PC-3 (cell line): ENCODE measurements around the gene DNAJB6. TPM values are rescaled to one million over a fixed set of nuclear protein-coding genes. Genes with fewer than 3 reads are reported as not detected.

ENCODE experiments used
- ATAC-seq: fragments of 200-7000 bp; cut with Tn5 transposase; 2 replicates; pipeline ENCODE4 v1.9.1; 2020; ENCODE audit warnings: mild to moderate bottlenecking, moderate library complexity
- BruUV-seq: library from RNA; stranded (reverse); fragments of 400-500 nt; replicated peaks from 2 replicates; lab custom pipeline; 2021; lab: Mats Ljungman, UMichigan
- CTCF ChIA-PET: fragments of 300-600 bp; sonication (Branson Sonifier 250); formaldehyde crosslinking; loops from one replicate; lab custom pipeline; 2022; ENCODE audit warnings: antibody characterized with exemption; lab: Charles Lee
- POLR2A ChIA-PET: fragments of 300-600 bp; sonication (Branson Sonifier 250); formaldehyde crosslinking; loops from one replicate; lab custom pipeline; 2022; ENCODE audit warnings: antibody characterized with exemption; ENCODE audit not compliant: unreplicated experiment; lab: Charles Lee
- DNase-seq: peaks from one replicate; pipeline ENCODE4 v3.0.0-alpha.2; 2015
- H2AFZ ChIP-seq: fragments of 300-600 bp; sonication (generic); 2 replicates; pipeline ENCODE4 v1.6.0; 2016; ENCODE audit warnings: antibody characterized with exemption, low read length
- H3F3A ChIP-seq: fragments of 300-600 bp; sonication (generic); one replicate; pipeline ENCODE4 v1.6.0; 2017; ENCODE audit warnings: antibody characterized with exemption, low read length, control low read depth, mild to moderate bottlenecking; ENCODE audit not compliant: unreplicated experiment
- H3K27ac ChIP-seq: fragments of 300-600 bp; sonication (generic); 2 replicates; pipeline ENCODE4 v1.5.1; 2016; ENCODE audit warnings: mild to moderate bottlenecking, low read length
- H3K27me3 ChIP-seq: fragments of 300-600 bp; sonication (generic); 2 replicates; pipeline ENCODE4 v1.6.1; 2016; ENCODE audit warnings: low read length, mixed read lengths
- H3K36me3 ChIP-seq: fragments of 300-600 bp; sonication (generic); 2 replicates; pipeline ENCODE4 v1.6.1; 2016; ENCODE audit warnings: low read depth, mixed run types, low read length, mixed read lengths
- H3K4me1 ChIP-seq: fragments of 300-600 bp; sonication (generic); 2 replicates; pipeline ENCODE4 v1.5.1; 2016; ENCODE audit warnings: low read length; ENCODE audit not compliant: insufficient read depth
- H3K4me2 ChIP-seq: fragments of 300-600 bp; sonication (generic); 2 replicates; pipeline ENCODE4 v1.6.0; 2016; ENCODE audit warnings: low read length
- H3K4me3 ChIP-seq: fragments of 300-600 bp; sonication (generic); 2 replicates; pipeline ENCODE4 v1.5.1; 2016; ENCODE audit warnings: mild to moderate bottlenecking, low read length, mixed read lengths
- H3K79me2 ChIP-seq: fragments of 300-600 bp; sonication (generic); 2 replicates; pipeline ENCODE4 v1.6.1; 2017; ENCODE audit warnings: low read length, mixed read lengths
- H3K9ac ChIP-seq: fragments of 300-600 bp; sonication (generic); 2 replicates; pipeline ENCODE4 v1.6.0; 2016; ENCODE audit warnings: mild to moderate bottlenecking, low read length
- H3K9me2 ChIP-seq: fragments of 300-600 bp; sonication (generic); replicated peaks from 2 replicates; pipeline ENCODE4 v1.6.1; 2016; ENCODE audit warnings: mixed run types, low read length, mixed read lengths
- H3K9me3 ChIP-seq: fragments of 300-600 bp; sonication (generic); 2 replicates; pipeline ENCODE4 v1.6.1; 2016; ENCODE audit warnings: low read length, mixed read lengths
- H4K20me1 ChIP-seq: fragments of 300-600 bp; sonication (generic); 2 replicates; pipeline ENCODE4 v1.6.1; 2016; ENCODE audit warnings: low read length, mixed read lengths
- CTCF ChIP-seq: fragments of 300-600 bp; sonication (generic); conservative IDR thresholded peaks from 2 replicates; pipeline ENCODE4 v1.5.1; 2017; ENCODE audit warnings: antibody characterized with exemption, low read depth, mild to moderate bottlenecking, low read length
- EZH2 ChIP-seq: fragments of 300-600 bp; sonication (generic); IDR thresholded peaks from one replicate; pipeline ENCODE4 v1.6.1; 2017; ENCODE audit warnings: antibody characterized with exemption, mild to moderate bottlenecking, low read length; ENCODE audit not compliant: unreplicated experiment
- EZH2phosphoT487 ChIP-seq: fragments of 300-600 bp; sonication (generic); IDR thresholded peaks from 2 replicates; pipeline ENCODE4 v1.6.1; 2018; ENCODE audit warnings: mild to moderate bottlenecking, antibody characterized with exemption, low read length, borderline replicate concordance
- intact Hi-C: fragments of 100-400 bp; cut with micrococcal nuclease; formaldehyde crosslinking; loops from 2 replicates; pipeline ENCODE4 v1.9.0; 2023
- total RNA-seq: library from RNA; depleted of rRNA; stranded (reverse); fragments of >200 nt; gene quantifications from 2 replicates; pipeline ENCODE4 v1.2.3, GENCODE V29; 2014

The DNAJB6 gene
- total RNA-seq, 1 experiment from 2014 or later: 151 TPM

DNA sequence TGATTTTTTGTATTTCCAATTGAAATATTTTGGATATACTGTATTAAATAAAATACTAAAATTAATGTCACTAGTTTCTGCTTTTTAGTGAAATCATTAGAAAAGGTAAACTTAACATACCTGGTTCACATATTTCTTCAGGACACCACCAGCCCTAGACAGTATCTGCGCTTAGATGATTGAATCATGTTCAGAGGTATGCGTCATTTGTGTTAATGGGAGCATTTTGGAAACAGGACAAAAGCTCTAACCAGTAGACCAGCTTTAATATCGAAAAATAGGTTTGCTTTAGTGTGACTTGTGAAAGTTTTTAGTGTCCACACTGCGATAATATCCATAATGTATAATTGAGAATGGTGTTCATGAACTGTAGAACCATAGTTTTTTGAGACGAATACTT is 47.1 kb downstream of the DNAJB6 start:
- Histone ChIP-seq H3K9me2 (no peaks in the 10 kb centered on the region), H3K27me3 (no peaks in the 10 kb centered on the region), H4K20me1 (peaks cover 27% of the 10 kb centered on the region), H3K4me2 (peak overlapping the region; percentile 43), H2AFZ (no peak overlapping the region), H3K27ac (peak overlapping the region; percentile 85), H3K9ac (peak overlapping the region; percentile 37; the same call in 1 of the 2 replicates), H3K4me3 (no peak overlapping the region), H3K4me1 (peaks cover 30% of the 10 kb centered on the region), H3K9me3 (no peaks in the 10 kb centered on the region), H3F3A (peaks cover 3% of the 10 kb centered on the region), H3K79me2 (peaks cover 55% of the 10 kb centered on the region), H3K36me3 (peaks cover 57% of the 10 kb centered on the region)
- POLR2A ChIA-PET: no interaction called here
- CTCF ChIA-PET: no interaction called here
- no peak for TF ChIP-seq EZH2phosphoT487
- TF ChIP-seq EZH2: no peak
- no peak for TF ChIP-seq CTCF
- intact Hi-C loops: loop anchor here (1.0 kb wide), 1 partner anchor 28 kb away; no protein-coding TSS in a partner anchor
- ATAC-seq (peak; percentile 65), DNase-seq (peak; percentile 59)
- no TSS peak for BruUV-seq

- Histone ChIP-seq H2AFZ (no peak overlapping the region), H3K4me3 (no peak overlapping the region), H3K27ac (peak overlapping the region; percentile 85), H3K27me3 (no peaks in the 10 kb centered on the region), H3K4me2 (peak overlapping the region; percentile 43), H4K20me1 (peaks cover 22% of the 10 kb centered on the region), H3K4me1 (peaks cover 30% of the 10 kb centered on the region), H3F3A (peaks cover 3% of the 10 kb centered on the region), H3K9me3 (no peaks in the 10 kb centered on the region), H3K36me3 (peaks cover 61% of the 10 kb centered on the region), H3K9ac (peak overlapping the region; percentile 37; the same call in 1 of the 2 replicates), H3K9me2 (no peaks in the 10 kb centered on the region), H3K79me2 (peaks cover 55% of the 10 kb centered on the region)
- TF ChIP-seq EZH2phosphoT487 (no peak), EZH2 (no peak), CTCF (no peak)
- ChIA-PET CTCF (no interaction called here), POLR2A (no interaction called here)
- DNase-seq (peak; percentile 74), ATAC-seq (peak; percentile 96)
- intact Hi-C loops: loop anchor here (1.0 kb wide), 1 partner anchor 28 kb away; no protein-coding TSS in a partner anchor
- BruUV-seq: no TSS peak
These were observed 47.5 kb downstream of the DNAJB6 start for GRCh38 chr7:157384301-157384700.

DNA sequence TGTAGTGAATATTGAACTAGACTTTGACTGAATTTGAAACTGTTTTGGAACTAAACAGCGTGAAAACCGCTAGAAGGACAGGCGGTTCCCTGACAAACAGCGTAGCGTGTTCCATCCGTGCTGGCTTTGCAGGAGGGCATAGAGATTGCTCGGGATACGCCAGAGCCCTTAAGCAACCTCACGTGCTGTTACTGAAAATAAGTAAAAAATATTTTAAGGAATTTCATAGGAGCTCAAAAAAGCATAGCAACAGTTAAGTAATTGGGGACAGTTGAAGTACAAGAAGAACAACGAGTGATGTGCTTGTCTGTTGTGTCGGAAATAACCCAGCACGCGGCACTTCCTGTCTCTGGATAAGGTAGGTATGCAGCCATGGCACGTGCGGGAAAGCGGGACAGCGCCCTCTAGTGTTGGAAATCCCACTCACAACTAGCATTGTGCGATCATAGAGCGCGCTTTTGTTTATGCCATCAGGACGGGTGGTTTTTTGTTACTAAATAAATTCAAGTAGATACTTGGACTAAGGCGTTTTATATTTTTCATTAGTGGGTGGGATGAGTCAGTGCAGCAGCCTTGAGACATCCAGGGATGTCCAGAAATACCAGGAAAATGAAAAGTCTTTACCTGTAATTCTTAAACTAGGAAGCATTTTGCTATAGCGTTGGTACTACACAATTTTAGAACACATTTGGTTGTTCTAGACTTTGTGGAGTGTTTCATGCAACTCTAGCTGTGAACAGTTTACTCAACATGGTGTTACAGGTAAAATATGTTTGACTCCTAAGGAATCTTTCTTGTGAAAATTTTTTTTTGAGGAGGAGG is 50.4 kb downstream of the DNAJB6 start:
- POLR2A ChIA-PET: no interaction called here
- H3K36me3 ChIP-seq: peaks cover 66% of the 10 kb centered on the region
- TF ChIP-seq EZH2phosphoT487: no peak
- TF ChIP-seq CTCF: peak; percentile 85
- TF ChIP-seq EZH2: no peak

More for the DNA sequence above, 50.4 kb downstream of the DNAJB6 start:
- no peaks in the 10 kb centered on the region for H4K20me1 ChIP-seq
- no peak overlapping the region for H3K4me3 ChIP-seq
- peaks cover 30% of the 10 kb centered on the region for H3K4me1 ChIP-seq
- no peaks in the 10 kb centered on the region for H3K27me3 ChIP-seq
- H3K79me2 ChIP-seq: peaks cover 48% of the 10 kb centered on the region
- peak; percentile 83 for DNase-seq
- intact Hi-C loops: no loop called here
- BruUV-seq: no TSS peak
- CTCF ChIA-PET: no interaction called here
- H3F3A ChIP-seq: no peaks in the 10 kb centered on the region
- H3K9me2 ChIP-seq: no peaks in the 10 kb centered on the region
- H2AFZ ChIP-seq: no peak overlapping the region
- H3K27ac ChIP-seq: 0 out of 2 replicates have a peak overlapping the region, but pooled peaks have one; percentile 15
- ATAC-seq: peak; percentile 55
- H3K9ac ChIP-seq: no peak overlapping the region
- no peak overlapping the region for H3K4me2 ChIP-seq
- H3K9me3 ChIP-seq: no peaks in the 10 kb centered on the region
